Stimulated activated effector memory CD8-positive, alpha-beta T cell treated with anti-CD3 and anti-CD28 coated beads, Interleukin-12 subunit alpha, Interleukin-12 subunit beta, amount 100 ng/mL, for 72 hours (primary cell): ENCODE results near the gene SRP54.
"Not testable (repeated sequence)": the region's sequence is repeated elsewhere in the genome, so short reads cannot be mapped to it uniquely, and the experiment has no call there.

Experiments
- ATAC-seq: fragments of 150-1000 bp; cut with Tn5 transposase; 2 replicates; pipeline ENCODE4 v1.10.0; 2021
- DNase-seq, 2 donors: peaks; one replicate each; pipeline ENCODE4 v3.0.0; 2021 to 2022; ENCODE audit warnings: low spot score in 2 of 2
- H3K27ac Mint-ChIP-seq: one replicate; pipeline ENCODE4 v1.8.0; 2022; ENCODE audit warnings: mild to moderate bottlenecking, mixed read lengths
- H3K36me3 Mint-ChIP-seq: one replicate; pipeline ENCODE4 v1.8.0; 2022; ENCODE audit warnings: mild to moderate bottlenecking, mixed read lengths
- H3K4me1 Mint-ChIP-seq: one replicate; pipeline ENCODE4 v1.8.0; 2022; ENCODE audit warnings: mixed read lengths
- H3K4me3 Mint-ChIP-seq: one replicate; pipeline ENCODE4 v1.8.0; 2022; ENCODE audit warnings: mild to moderate bottlenecking, mixed read lengths
- H3K9me3 Mint-ChIP-seq: one replicate; pipeline ENCODE4 v1.8.0; 2022; ENCODE audit warnings: mixed read lengths

The SRP54 gene

GRCh38 chr14:35004839-35005238 lies 22.0 kb downstream of the SRP54 start:
- ATAC-seq (no peak), DNase-seq (no peak)
- Mint-ChIP-seq H3K36me3 (peaks cover 92% of the 10 kb centered on the region), H3K4me3 (no peak overlapping the region), H3K4me1 (no peaks in the 10 kb centered on the region), H3K27ac (no peak overlapping the region), H3K9me3 (no peaks in the 10 kb centered on the region)

DNA sequence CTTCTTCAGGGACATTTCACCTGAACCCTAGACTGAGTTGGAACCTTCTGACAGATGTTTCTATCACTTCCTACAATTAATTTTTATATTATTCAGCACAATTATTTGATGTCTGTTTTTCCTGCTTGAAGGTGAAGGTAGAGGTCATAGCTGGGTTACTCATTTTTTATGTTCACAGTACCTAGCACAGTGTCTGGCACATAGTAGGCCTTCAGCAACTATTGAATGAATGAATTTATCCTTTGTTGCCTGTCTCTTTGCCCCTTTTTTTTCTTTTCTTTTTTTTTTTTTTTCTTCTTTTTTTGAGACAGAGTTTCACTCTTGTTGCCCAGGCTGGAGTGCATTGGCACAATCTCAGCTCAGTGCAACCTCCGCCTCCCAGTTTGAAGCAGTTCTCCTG lies 33.8 kb downstream of the SRP54 start:
- Mint-ChIP-seq H3K4me1 (no peaks in the 10 kb centered on the region), H3K4me3 (no peak overlapping the region), H3K36me3 (peaks cover 100% of the 10 kb centered on the region), H3K9me3 (no peaks in the 10 kb centered on the region), H3K27ac (no peak overlapping the region)
- DNase-seq (no peak), ATAC-seq (no peak)

DNA sequence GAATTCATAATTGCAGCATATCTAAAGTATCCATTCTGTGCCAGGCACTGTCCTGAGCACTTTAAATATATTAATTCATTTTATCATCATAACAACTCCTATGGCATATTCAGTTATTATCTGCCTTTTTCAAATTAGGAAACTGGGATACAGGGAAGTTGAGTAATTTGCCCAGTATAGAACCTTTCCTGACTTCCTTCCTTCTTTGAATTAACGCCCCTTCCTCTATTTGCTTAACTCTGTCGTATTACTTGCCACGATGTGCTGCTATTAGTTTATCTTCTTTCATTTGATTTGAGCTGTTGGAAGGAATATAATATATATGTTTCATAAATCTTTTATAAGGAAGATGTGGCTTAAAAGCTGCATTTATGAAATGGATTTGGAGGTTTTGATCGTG lies 37.9 kb downstream of the SRP54 start:
- Mint-ChIP-seq H3K9me3 (no peaks in the 10 kb centered on the region), H3K27ac (no peak overlapping the region)

GRCh38 chr14:35028435-35028834 lies 45.6 kb downstream of the SRP54 start:
- H3K27ac Mint-ChIP-seq: no peak overlapping the region
- H3K4me1 Mint-ChIP-seq: no peaks in the 10 kb centered on the region
- H3K36me3 Mint-ChIP-seq: peaks cover 87% of the 10 kb centered on the region
- no peaks in the 10 kb centered on the region for H3K9me3 Mint-ChIP-seq
- H3K4me3 Mint-ChIP-seq: no peak overlapping the region
- ATAC-seq (no peak), DNase-seq (no peak)

More for the DNA sequence above, 37.9 kb downstream of the SRP54 start:
- DNase-seq (no peak), ATAC-seq (no peak)
- H3K36me3 Mint-ChIP-seq: peaks cover 99% of the 10 kb centered on the region
- no peaks in the 10 kb centered on the region for H3K4me1 Mint-ChIP-seq
- no peak overlapping the region for H3K4me3 Mint-ChIP-seq

- no peak overlapping the region for H3K4me3 Mint-ChIP-seq
- H3K36me3 Mint-ChIP-seq: peaks cover 52% of the 10 kb centered on the region
- H3K4me1 Mint-ChIP-seq: no peaks in the 10 kb centered on the region
- no peak overlapping the region for H3K27ac Mint-ChIP-seq
- no peaks in the 10 kb centered on the region for H3K9me3 Mint-ChIP-seq
- ATAC-seq (no peak), DNase-seq (no peak)
Observed at GRCh38 chr14:35032562-35032961, 49.8 kb downstream of the SRP54 start.

- H3K4me3 Mint-ChIP-seq: no peak overlapping the region
- no peak for ATAC-seq
- H3K9me3 Mint-ChIP-seq: no peaks in the 10 kb centered on the region
- no peak overlapping the region for H3K27ac Mint-ChIP-seq
- no peak for DNase-seq
- H3K4me1 Mint-ChIP-seq: no peaks in the 10 kb centered on the region
- peaks cover 34% of the 10 kb centered on the region for H3K36me3 Mint-ChIP-seq
Observed at GRCh38 chr14:35034440-35034833, 51.6 kb downstream of the SRP54 start.

DNA sequence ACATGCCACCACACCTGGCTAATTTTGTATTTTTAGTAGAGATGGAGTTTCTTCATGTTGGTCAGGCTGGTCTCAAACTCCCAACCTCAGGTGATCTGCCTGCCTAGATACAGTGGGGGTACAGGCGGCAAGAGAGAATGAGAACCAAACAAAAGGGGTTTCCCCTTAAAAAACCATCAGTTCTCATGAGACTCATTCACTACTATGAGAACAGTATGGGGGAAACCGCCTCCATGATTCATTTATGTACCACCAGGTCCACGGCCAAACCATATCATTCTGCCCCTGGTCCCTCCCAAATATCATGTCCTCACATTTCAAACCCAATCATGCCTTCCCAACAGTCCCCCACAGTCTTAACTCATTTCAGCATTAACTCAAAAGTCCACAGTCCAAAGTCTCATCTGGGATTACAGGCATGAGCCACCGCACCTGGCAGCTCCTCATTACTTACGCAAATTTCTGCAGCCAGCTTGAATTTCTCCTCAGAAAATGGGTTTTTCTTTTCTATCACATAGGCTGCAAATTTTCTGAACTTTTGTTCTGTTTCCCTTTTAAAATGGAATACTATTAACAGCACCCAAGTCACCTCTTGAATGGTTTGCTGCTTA lies 52.3 kb downstream of the SRP54 start:
- peak; percentile 74 for ATAC-seq
- H3K4me1 Mint-ChIP-seq, H3K27ac Mint-ChIP-seq, H3K4me3 Mint-ChIP-seq, DNase-seq, H3K9me3 Mint-ChIP-seq: not testable (repeated sequence)
- peaks cover 27% of the 10 kb centered on the region for H3K36me3 Mint-ChIP-seq

DNA sequence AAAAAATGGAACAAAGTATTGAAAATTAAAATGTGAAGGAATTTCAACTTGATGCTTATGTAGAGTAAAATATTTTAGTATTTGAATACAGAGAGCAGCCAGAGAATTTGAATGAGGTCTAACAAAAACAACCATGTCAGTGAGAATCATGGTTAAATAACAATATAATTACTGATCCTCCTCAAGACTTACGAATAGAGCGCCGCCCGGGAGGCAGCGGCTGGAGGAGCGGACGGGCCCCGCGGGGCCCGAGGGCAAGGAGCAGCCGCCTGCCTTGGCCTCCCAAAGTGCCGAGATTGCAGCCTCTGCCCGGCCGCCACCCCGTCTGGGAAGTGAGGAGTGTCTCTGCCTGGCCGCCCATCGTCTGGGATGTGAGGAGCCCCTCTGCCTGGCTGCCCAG lies 55.5 kb downstream of the SRP54 start:
- not testable (repeated sequence) for H3K36me3 Mint-ChIP-seq, H3K4me3 Mint-ChIP-seq, H3K4me1 Mint-ChIP-seq, H3K27ac Mint-ChIP-seq, ATAC-seq, DNase-seq, H3K9me3 Mint-ChIP-seq

GRCh38 chr14:35042632-35043031 lies 59.8 kb downstream of the SRP54 start:
- Mint-ChIP-seq H3K27ac (no peak overlapping the region), H3K4me1 (peaks cover 19% of the 10 kb centered on the region), H3K9me3 (no peaks in the 10 kb centered on the region), H3K4me3 (no peak overlapping the region), H3K36me3 (peaks cover 13% of the 10 kb centered on the region)
- ATAC-seq: no peak
- DNase-seq: no peak

- Mint-ChIP-seq H3K4me1 (peaks cover 23% of the 10 kb centered on the region), H3K36me3 (peaks cover 13% of the 10 kb centered on the region), H3K4me3 (no peak overlapping the region), H3K9me3 (no peaks in the 10 kb centered on the region), H3K27ac (no peak overlapping the region)
- DNase-seq (no peak), ATAC-seq (no peak)
Observed at GRCh38 chr14:35043046-35043445, 60.3 kb downstream of the SRP54 start.

- Mint-ChIP-seq H3K4me3 (peak overlapping the region; percentile 95), H3K9me3 (no peaks in the 10 kb centered on the region), H3K4me1 (peaks cover 30% of the 10 kb centered on the region), H3K36me3 (peaks cover 27% of the 10 kb centered on the region), H3K27ac (peak overlapping the region; percentile 95)
- DNase-seq (no peak), ATAC-seq (no peak)
Observed at GRCh38 chr14:35044939-35045797, 62.4 kb downstream of the SRP54 start.

DNA sequence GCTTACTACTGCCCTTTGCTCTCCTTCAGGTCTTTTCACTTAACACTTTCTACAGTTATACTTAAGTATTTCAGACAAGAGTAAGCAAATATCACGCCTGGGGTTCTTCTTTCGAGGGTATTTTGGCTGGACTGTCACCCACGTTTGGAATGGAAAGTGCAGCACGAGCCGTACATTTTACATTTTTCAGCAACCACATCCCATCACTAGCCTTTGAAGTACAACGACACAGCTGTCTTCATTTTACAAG lies 62.9 kb downstream of the SRP54 start:
- H3K4me1 Mint-ChIP-seq: peaks cover 30% of the 10 kb centered on the region
- no peaks in the 10 kb centered on the region for H3K9me3 Mint-ChIP-seq
- no peak for ATAC-seq
- H3K4me3 Mint-ChIP-seq: peak overlapping the region; percentile 95
- peaks cover 33% of the 10 kb centered on the region for H3K36me3 Mint-ChIP-seq
- peak overlapping the region; percentile 95 for H3K27ac Mint-ChIP-seq
- DNase-seq: no peak

- DNase-seq (peak; percentile 89 to 96), ATAC-seq (peak; percentile 97)
- peak within 1 kb of the TSS; percentile 95 for H3K4me3 Mint-ChIP-seq
- H3K4me1 Mint-ChIP-seq: peaks cover 30% of the 10 kb centered on the region
- H3K9me3 Mint-ChIP-seq: no peaks in the 10 kb centered on the region
- H3K27ac Mint-ChIP-seq: peak within 1 kb of the TSS; percentile 95
- H3K36me3 Mint-ChIP-seq: peaks cover 37% of the 10 kb centered on the region
Observed at GRCh38 chr14:35046048-35046750, 63.4 kb downstream of the SRP54 start, which contains the start of gene FAM177A1. Gene FAM177A1 (plus strand): TSS chr14:35046272. CDS start chr14:35046464, 192 bp downstream.

GRCh38 chr14:35046751-35047536 lies 64.2 kb downstream of the SRP54 start:
- H3K4me3 Mint-ChIP-seq: peak overlapping the region; percentile 95
- DNase-seq (no peak), ATAC-seq (peak; percentile 49)
- peaks cover 30% of the 10 kb centered on the region for H3K4me1 Mint-ChIP-seq
- no peaks in the 10 kb centered on the region for H3K9me3 Mint-ChIP-seq
- peaks cover 45% of the 10 kb centered on the region for H3K36me3 Mint-ChIP-seq
- peak overlapping the region; percentile 95 for H3K27ac Mint-ChIP-seq

GRCh38 chr14:35047976-35048513 lies 65.3 kb downstream of the SRP54 start:
- peaks cover 51% of the 10 kb centered on the region for H3K36me3 Mint-ChIP-seq
- DNase-seq (no peak), ATAC-seq (no peak)
- no peak overlapping the region for H3K27ac Mint-ChIP-seq
- peaks cover 30% of the 10 kb centered on the region for H3K4me1 Mint-ChIP-seq
- H3K4me3 Mint-ChIP-seq: peak overlapping the region; percentile 95
- no peaks in the 10 kb centered on the region for H3K9me3 Mint-ChIP-seq
